ENCODE measurements around the gene OXCT1. TPM values are rescaled to one million over a fixed set of nuclear protein-coding genes. Genes with fewer than 3 reads are reported as not detected.

The OXCT1 gene
- total and polyA plus RNA-seq, 2 of the 8 experiments (the other 6 are each of a cell fraction or from before 2014, with no cell fraction given) = 10.1 to 28.2 TPM

GRCh38 chr5:41893074-41893851 lies 23.0 kb upstream of the OXCT1 start:
- FAIRE-seq (no peak), DNase-seq (ENCODE audit: low read depth in 1 of 2, low spot score in 2 of 2) (no peak)
- Histone ChIP-seq H3K4ac (replicated peaks; ENCODE audit: insufficient read length, low read depth, low read length) (no peak overlapping the region), H2BK20ac (ENCODE audit: low read length) (no peak overlapping the region), H3K56ac (replicated peaks; ENCODE audit: insufficient read length, low read depth, low read length) (no peak overlapping the region), H3K4me2 (ENCODE audit: insufficient read depth in 1 of 2, low read depth in 2 of 2, low read length in 2 of 2) (no peak overlapping the region), H2BK15ac (ENCODE audit: low read length) (no peak overlapping the region), H3K14ac (ENCODE audit: insufficient read length) (no peak overlapping the region), H3K18ac (ENCODE audit: extremely low read depth, low read length) (no peak overlapping the region), H4K20me1 (replicated peaks in 1 of 2; ENCODE audit: control insufficient read depth in 1 of 2, insufficient read depth in 2 of 2, low read length in 2 of 2) (no peaks in the 10 kb centered on the region), H4K8ac (ENCODE audit: extremely low read depth, insufficient read depth, low read length) (no peak overlapping the region), H3K79me1 (ENCODE audit: low read depth, low read length) (no peaks in the 10 kb centered on the region), H3K23me2 (ENCODE audit: low read depth, low read length) (no peaks in the 10 kb centered on the region; the same call in 1 of the 2 replicates), H2BK120ac (replicated peaks; ENCODE audit: low read depth, low read length) (no peak overlapping the region), H2BK5ac (ENCODE audit: low read depth, low read length) (no peak overlapping the region), H3K4me3 (ENCODE audit: extremely low read depth in 1 of 4, insufficient read depth in 2 of 4, low read depth in 3 of 4, low read length in 4 of 4) (no peak overlapping the region), H4K5ac (ENCODE audit: insufficient read length, low read depth, low read length) (no peak overlapping the region), H2AFZ (ENCODE audit: low read length) (no peak overlapping the region), H2BK12ac (ENCODE audit: low read depth, low read length) (no peak overlapping the region), H3K27ac (ENCODE audit: low read depth, low read length) (no peak overlapping the region), H3K9me3 (ENCODE audit: insufficient read depth in 2 of 2, low read depth in 1 of 2, low read length in 1 of 2) (no peaks in the 10 kb centered on the region), H4K91ac (replicated peaks; ENCODE audit: insufficient read length, low read length) (no peak overlapping the region), H3K4me1 (replicated peaks in 1 of 4; ENCODE audit: control insufficient read depth in 3 of 4, insufficient read depth in 4 of 4, low read length in 3 of 4) (no peaks in the 10 kb centered on the region), H3K9ac (replicated peaks in 1 of 4; ENCODE audit: extremely low read depth in 1 of 4, low read depth in 3 of 4, low read length in 3 of 4) (no peak overlapping the region), H3K23ac (ENCODE audit: insufficient read length) (no peak overlapping the region), H3K27me3 (replicated peaks in 1 of 4; ENCODE audit: control insufficient read depth in 3 of 4, extremely low read depth in 1 of 4, insufficient read depth in 3 of 4, low read length in 3 of 4) (no peaks in the 10 kb centered on the region), H3K79me2 (ENCODE audit: control insufficient read depth in 1 of 2, insufficient read depth in 2 of 2, low read length in 2 of 2) (no peaks in the 10 kb centered on the region), H3K36me3 (ENCODE audit: control insufficient read depth in 2 of 4, insufficient read depth in 4 of 4, low read length in 3 of 4) (no peaks in the 10 kb centered on the region), H2AK5ac (ENCODE audit: low read depth, low read length) (no peak overlapping the region)
- WGBS, 2 experiments (ENCODE audit: extremely low coverage in 1 of 2, insufficient coverage in 1 of 2, insufficient read length in 1 of 2, insufficient replicate concordance in 2 of 2, low coverage in 1 of 2, low lambda C conversion rate in 2 of 2, missing lambda C conversion rate in 1 of 2) = 95% methylated on average over 3 of the region's 3 CpGs; no CpG with 5 or more reads in 1 of the 2 experiments
- POLR2A ChIA-PET (ENCODE audit: partially characterized antibody) = no interaction called here
- CTCF ChIA-PET (ENCODE audit: partially characterized antibody) = no interaction called here
- TF ChIP-seq GTF2F1 (IDR thresholded peaks at IDR 0.05; ENCODE audit: borderline replicate concordance, low read depth, low read length) = no peak
- TF ChIP-seq RNF2 (IDR thresholded peaks at IDR 0.05; ENCODE audit: borderline replicate concordance, low read depth, low read length, missing control alignments, poor library complexity, severe bottlenecking) = no peak

All from H1 (cell line).